Measurements from ENCODE around the gene ALDH4A1.

GRCh38 chr1:18925279-18925678 lies 22.9 kb upstream of the ALDH4A1 start:
- TF ChIP-seq, protein P1, sequence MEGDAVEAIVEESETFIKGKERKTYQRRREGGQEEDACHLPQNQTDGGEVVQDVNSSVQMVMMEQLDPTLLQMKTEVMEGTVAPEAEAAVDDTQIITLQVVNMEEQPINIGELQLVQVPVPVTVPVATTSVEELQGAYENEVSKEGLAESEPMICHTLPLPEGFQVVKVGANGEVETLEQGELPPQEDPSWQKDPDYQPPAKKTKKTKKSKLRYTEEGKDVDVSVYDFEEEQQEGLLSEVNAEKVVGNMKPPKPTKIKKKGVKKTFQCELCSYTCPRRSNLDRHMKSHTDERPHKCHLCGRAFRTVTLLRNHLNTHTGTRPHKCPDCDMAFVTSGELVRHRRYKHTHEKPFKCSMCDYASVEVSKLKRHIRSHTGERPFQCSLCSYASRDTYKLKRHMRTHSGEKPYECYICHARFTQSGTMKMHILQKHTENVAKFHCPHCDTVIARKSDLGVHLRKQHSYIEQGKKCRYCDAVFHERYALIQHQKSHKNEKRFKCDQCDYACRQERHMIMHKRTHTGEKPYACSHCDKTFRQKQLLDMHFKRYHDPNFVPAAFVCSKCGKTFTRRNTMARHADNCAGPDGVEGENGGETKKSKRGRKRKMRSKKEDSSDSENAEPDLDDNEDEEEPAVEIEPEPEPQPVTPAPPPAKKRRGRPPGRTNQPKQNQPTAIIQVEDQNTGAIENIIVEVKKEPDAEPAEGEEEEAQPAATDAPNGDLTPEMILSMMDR (conservative IDR thresholded peaks at IDR 0.05; ENCODE audit: low read length) = no peak
- TF ChIP-seq EZH2phosphoT487 (IDR thresholded peaks at IDR 0.05; ENCODE audit: borderline replicate concordance, low read depth, low read length) = no peak
